Osteoblast (primary cell): Measurements from ENCODE around the gene GAPVD1. TPM values are rescaled to one million over a fixed set of nuclear protein-coding genes. Genes with fewer than 3 reads are reported as not detected.

Source experiments
- DNase-seq: peaks from one replicate; pipeline ENCODE4 v3.0.0; 2011; ENCODE audit warnings: low spot score, mixed read lengths; ENCODE audit not compliant: insufficient read length; ENCODE audit errors: missing footprints
- H2AFZ ChIP-seq: 2 replicates; pipeline ENCODE4 v1.6.0; 2011; ENCODE audit warnings: mild to moderate bottlenecking, low read length
- H3K27ac ChIP-seq: 2 replicates; pipeline ENCODE4 v1.5.1; 2011; ENCODE audit warnings: mild to moderate bottlenecking, low read depth, low read length, moderate library complexity
- H3K27me3 ChIP-seq: 2 replicates; pipeline ENCODE4 v1.6.0; 2012; ENCODE audit warnings: mild to moderate bottlenecking, control low read depth, inconsistent platforms, low read length, moderate library complexity; ENCODE audit not compliant: insufficient read depth
- H3K36me3 ChIP-seq: 2 replicates; pipeline ENCODE4 v1.5.1; 2011; ENCODE audit warnings: mild to moderate bottlenecking, low read length, control low read depth, moderate library complexity; ENCODE audit not compliant: insufficient read depth
- H3K4me1 ChIP-seq: 2 replicates; pipeline ENCODE4 v1.5.1; 2011; ENCODE audit warnings: mild to moderate bottlenecking, low read length, control low read depth, moderate library complexity; ENCODE audit not compliant: insufficient read depth
- H3K4me2 ChIP-seq: 2 replicates; pipeline ENCODE4 v1.6.0; 2011; ENCODE audit warnings: mild to moderate bottlenecking, low read length; ENCODE audit not compliant: insufficient read depth
- H3K4me3 ChIP-seq: fragments of 200-600 bp; sonication (generic); 3 replicates; pipeline ENCODE4 v1.5.1; 2012; ENCODE audit warnings: mild to moderate bottlenecking, low read length, inconsistent platforms; ENCODE audit not compliant: insufficient read depth
- H3K79me2 ChIP-seq: 2 replicates; pipeline ENCODE4 v1.6.0; 2012; ENCODE audit warnings: mild to moderate bottlenecking, low read length, control low read depth, inconsistent platforms; ENCODE audit not compliant: insufficient read depth
- H3K9me3 ChIP-seq: 2 replicates; pipeline ENCODE4 v1.5.1; 2011; ENCODE audit warnings: low read depth, low read length, control low read depth
- H4K20me1 ChIP-seq: 2 replicates; pipeline ENCODE4 v1.6.0; 2012; ENCODE audit warnings: mild to moderate bottlenecking, low read length, control low read depth; ENCODE audit not compliant: insufficient read depth
- CTCF ChIP-seq: IDR thresholded peaks from 2 replicates; pipeline ENCODE4 v1.5.1; 2011; ENCODE audit warnings: mild to moderate bottlenecking, low read depth, low read length, moderate library complexity; ENCODE audit errors: extremely low read depth
- total RNA-seq: library from RNA; depleted of rRNA; stranded (reverse); fragments of >200 nt; gene quantifications from 2 replicates; pipeline ENCODE4 v1.2.3, GENCODE V29; 2012

Gene GAPVD1
- total RNA-seq, 1 donor: 80.3 TPM

- TF ChIP-seq CTCF: no peak
- H3K79me2 ChIP-seq: no peaks in the 10 kb centered on the region
These were observed 56.1 kb downstream of the GAPVD1 start for GRCh38 chr9:125317704-125318103.

GRCh38 chr9:125321496-125321895 lies 59.9 kb downstream of the GAPVD1 start:
- Histone ChIP-seq H2AFZ (no peak overlapping the region), H3K36me3 (peaks cover 37% of the 10 kb centered on the region), H3K27ac (no peak overlapping the region), H3K4me2 (no peak overlapping the region), H3K4me3 (no peak overlapping the region), H3K4me1 (no peaks in the 10 kb centered on the region), H3K9me3 (no peaks in the 10 kb centered on the region), H3K27me3 (no peaks in the 10 kb centered on the region), H3K79me2 (no peaks in the 10 kb centered on the region), H4K20me1 (no peaks in the 10 kb centered on the region)
- no peak for TF ChIP-seq CTCF
- DNase-seq: peak; percentile 4

More at GRCh38 chr9:125317704-125318103, 56.1 kb downstream of the GAPVD1 start:
- H3K4me3 ChIP-seq: no peak overlapping the region
- no peak overlapping the region for H3K4me2 ChIP-seq
- H3K9me3 ChIP-seq: no peaks in the 10 kb centered on the region
- no peak for DNase-seq
- H3K4me1 ChIP-seq: no peaks in the 10 kb centered on the region
- H4K20me1 ChIP-seq: no peaks in the 10 kb centered on the region
- H3K36me3 ChIP-seq: peaks cover 49% of the 10 kb centered on the region
- H3K27me3 ChIP-seq: no peaks in the 10 kb centered on the region
- H3K27ac ChIP-seq: no peak overlapping the region
- H2AFZ ChIP-seq: no peak overlapping the region

GRCh38 chr9:125323615-125324014 lies 62.0 kb downstream of the GAPVD1 start:
- no peak for TF ChIP-seq CTCF
- no peak overlapping the region for H3K4me2 ChIP-seq
- H3K27me3 ChIP-seq: no peaks in the 10 kb centered on the region
- H3K79me2 ChIP-seq: no peaks in the 10 kb centered on the region
- H3K4me1 ChIP-seq: no peaks in the 10 kb centered on the region
- no peak overlapping the region for H2AFZ ChIP-seq
- H3K4me3 ChIP-seq: no peak overlapping the region
- H3K36me3 ChIP-seq: peaks cover 28% of the 10 kb centered on the region
- H3K27ac ChIP-seq: no peak overlapping the region
- no peaks in the 10 kb centered on the region for H4K20me1 ChIP-seq
- H3K9me3 ChIP-seq: no peaks in the 10 kb centered on the region
- DNase-seq: peak; percentile 17

GRCh38 chr9:125325826-125326225 lies 64.2 kb downstream of the GAPVD1 start:
- Histone ChIP-seq H3K4me1 (peaks cover 12% of the 10 kb centered on the region), H2AFZ (no peak overlapping the region), H4K20me1 (peaks cover 16% of the 10 kb centered on the region), H3K27me3 (no peaks in the 10 kb centered on the region), H3K79me2 (peaks cover 6% of the 10 kb centered on the region), H3K9me3 (no peaks in the 10 kb centered on the region), H3K4me3 (no peak overlapping the region), H3K4me2 (no peak overlapping the region), H3K27ac (no peak overlapping the region), H3K36me3 (peaks cover 37% of the 10 kb centered on the region)
- no peak for TF ChIP-seq CTCF
- DNase-seq: peak; percentile 8
